Activated CD8-positive, alpha-beta memory T cell treated with anti-CD3 and anti-CD28 coated beads for 4 hours (primary cell): ENCODE results near the gene SSX4.
"Not testable (repeated sequence)": the region's sequence is repeated elsewhere in the genome, so short reads cannot be mapped to it uniquely, and the experiment has no call there.

Experiments
- DNase-seq, 2 donors: peaks; one replicate each; pipeline ENCODE4 v3.0.0-alpha.2; 2020; ENCODE audit warnings: low read depth in 2 of 2

Gene SSX4, protein sequence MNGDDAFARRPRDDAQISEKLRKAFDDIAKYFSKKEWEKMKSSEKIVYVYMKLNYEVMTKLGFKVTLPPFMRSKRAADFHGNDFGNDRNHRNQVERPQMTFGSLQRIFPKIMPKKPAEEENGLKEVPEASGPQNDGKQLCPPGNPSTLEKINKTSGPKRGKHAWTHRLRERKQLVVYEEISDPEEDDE

DNA sequence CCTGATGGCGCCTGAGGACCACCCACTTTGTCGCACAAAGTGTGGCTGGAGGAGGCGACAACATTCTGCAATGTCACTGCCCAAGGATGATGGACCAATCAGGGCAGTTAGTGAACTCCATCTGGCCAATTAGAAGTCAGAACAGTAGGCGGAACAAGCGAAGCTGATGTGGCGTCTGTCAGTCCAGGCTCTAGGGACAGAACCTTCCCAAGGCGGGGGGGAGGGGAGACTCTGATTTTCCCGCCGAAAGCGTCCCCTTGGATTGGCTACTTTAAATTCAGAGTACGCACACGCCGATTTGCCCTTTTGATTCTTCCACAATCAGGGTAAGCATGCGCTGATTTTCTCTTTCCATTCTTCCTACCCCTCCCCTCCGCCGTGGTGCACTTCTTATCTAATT is at the start of gene SSX4:
Gene SSX4, plus strand, starts transcription at position 301 of the 400 bp plus-strand sequence. CDS start 515 bp downstream, outside the sequence.
- DNase-seq = not testable (repeated sequence)

- not testable (repeated sequence) for DNase-seq
Observed at GRCh38 chrX:48346059-48346458, 37.3 kb upstream of the SSX4 start.

- not testable (repeated sequence) for DNase-seq
Observed at GRCh38 chrX:48356315-48357094, 26.8 kb upstream of the SSX4 start, which contains the start of gene SSX3. SSX3 (minus strand) TSS chrX:48356703; CDS start chrX:48355249, 1,454 bp downstream.

DNA sequence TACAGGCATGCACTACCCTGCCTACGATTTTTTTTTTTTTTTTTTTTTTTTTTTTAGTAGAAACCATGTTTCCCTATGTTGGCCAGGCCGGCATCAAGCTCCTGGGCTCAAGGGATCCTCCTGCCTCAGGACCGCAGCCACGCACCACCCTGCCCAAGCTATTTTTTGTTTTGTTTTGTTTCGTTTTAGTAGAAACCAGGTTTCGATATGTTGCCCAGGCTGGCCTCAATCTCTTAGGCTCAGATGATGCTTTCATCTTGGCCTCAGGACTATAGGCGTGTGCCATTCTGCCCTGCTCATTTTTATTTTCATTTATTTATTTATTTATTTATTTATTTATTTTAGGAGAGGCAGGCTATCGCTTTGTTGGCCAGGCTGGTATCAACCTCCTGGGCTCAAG is 25.7 kb upstream of the SSX4 start:
- DNase-seq = no peak

GRCh38 chrX:48359281-48359680 is 24.1 kb upstream of the SSX4 start:
- not testable (repeated sequence) for DNase-seq

DNA sequence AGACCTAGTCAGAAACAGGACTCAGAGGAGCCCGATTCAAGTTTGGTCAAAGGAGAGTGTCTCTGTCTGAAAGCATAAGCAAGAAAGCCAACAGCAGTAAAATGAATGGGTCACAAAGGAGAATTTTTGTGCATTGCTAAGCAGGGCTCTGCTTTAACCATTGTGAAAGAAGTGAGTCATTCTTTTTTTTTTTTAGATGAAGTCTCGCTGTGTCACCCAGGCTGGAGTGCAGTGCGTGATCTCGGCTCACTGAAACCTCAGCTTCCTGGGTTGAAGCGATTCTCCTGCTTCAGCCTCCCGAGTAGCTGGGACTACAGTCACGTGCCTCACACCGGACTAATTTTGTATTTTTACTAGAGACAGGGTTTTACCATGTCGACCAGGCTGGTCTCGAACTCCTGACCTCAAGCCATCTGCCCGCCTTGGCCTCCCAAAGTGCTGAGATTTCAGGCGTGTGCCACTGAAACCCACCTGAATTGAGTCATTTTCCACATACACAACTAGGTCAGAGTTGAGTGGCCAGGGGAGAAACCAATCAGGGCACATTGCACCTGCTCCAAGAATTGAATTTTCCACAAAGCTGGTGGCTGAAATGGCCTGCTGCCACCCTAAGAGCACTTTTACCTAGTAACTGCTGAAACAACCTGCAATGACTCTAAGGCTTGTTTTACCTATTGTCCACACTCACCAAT is 15.5 kb upstream of the SSX4 start:
- not testable (repeated sequence) for DNase-seq

DNA sequence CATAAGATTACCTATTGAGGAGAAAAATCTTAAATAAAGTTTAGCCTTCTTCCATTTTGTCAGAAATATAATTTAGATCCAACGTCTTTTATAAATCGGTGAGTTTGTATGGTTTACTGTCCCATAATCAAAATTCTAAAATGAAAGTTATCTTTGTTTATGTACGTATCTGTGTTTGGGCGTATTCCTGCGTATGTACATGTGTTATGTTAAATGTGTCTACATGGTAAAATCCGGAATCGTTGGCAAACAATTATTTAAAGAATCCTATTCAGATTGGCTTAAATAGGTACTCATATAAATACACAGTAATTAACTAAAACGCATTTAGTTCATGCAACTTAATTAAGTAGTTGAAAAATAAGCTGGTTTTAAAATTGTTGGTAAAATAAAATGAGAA is 12.9 kb upstream of the SSX4 start:
- not testable (repeated sequence) for DNase-seq

DNA sequence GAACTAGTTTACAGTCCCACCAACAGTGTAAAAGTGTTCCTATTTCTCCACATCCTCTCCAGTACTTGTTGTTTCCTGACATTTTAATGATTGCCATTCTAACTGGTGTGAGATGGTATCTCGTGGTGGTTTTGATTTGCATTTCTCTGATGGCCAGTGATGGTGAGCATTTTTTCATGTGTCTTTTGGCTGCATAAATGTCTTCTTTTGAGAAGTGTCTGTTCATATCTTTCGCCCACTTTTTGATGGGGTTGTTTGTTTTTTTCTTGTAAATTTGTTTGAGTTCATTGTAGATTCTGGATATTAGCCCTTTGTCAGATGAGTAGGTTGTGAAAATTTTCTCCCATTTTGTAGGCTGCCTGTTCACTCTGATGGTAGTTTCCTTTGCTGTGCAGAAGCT is 13.6 kb downstream of the SSX4 start:
- DNase-seq = not testable (repeated sequence)

DNA sequence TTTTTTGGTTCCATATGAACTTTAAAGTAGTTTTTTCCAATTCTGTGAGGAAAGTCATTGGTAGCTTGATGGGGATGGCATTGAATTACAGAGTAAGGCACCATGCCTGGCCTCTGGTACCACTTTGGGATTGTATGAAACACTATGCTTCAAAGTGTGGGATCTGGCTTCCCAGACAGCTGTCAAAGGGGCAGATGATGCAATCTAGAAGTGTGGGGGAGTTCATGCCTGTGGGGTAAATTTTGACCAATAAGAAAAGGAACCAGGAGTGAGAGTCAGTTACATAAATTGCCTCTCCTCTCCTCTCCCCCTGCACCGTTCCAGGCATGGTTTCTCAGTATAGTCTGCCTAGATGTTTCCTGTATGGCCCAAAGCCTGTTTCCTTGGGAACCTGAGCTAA is 14.5 kb downstream of the SSX4 start:
- DNase-seq = not testable (repeated sequence)

- DNase-seq = not testable (repeated sequence)
Observed at GRCh38 chrX:48411860-48412259, 28.5 kb downstream of the SSX4 start, which contains the start of gene SSX4B. SSX4B (minus strand) TSS chrX:48411960; CDS start chrX:48411372, 588 bp downstream.

- not testable (repeated sequence) for DNase-seq
Observed at GRCh38 chrX:48427027-48427716, 43.8 kb downstream of the SSX4 start.

GRCh38 chrX:48429606-48430005 is 46.3 kb downstream of the SSX4 start:
- DNase-seq = not testable (repeated sequence)

GRCh38 chrX:48430166-48430565 is 46.8 kb downstream of the SSX4 start:
- DNase-seq = not testable (repeated sequence)

GRCh38 chrX:48433713-48434112 is 50.4 kb downstream of the SSX4 start:
- not testable (repeated sequence) for DNase-seq
